ENCODE data around the gene ZSCAN4.

- TF ChIP-seq CTCF (IDR thresholded peaks at IDR 0.05) (no peak), POLR2A (IDR thresholded peaks at IDR 0.05) (no peak)
Measured at GRCh38 chr19:57719424-57719823, 50.7 kb downstream of the ZSCAN4 start.

All from tibial nerve (tissue), 3 donors.